NCI-H345 treated with DMSO at 0.1 percent for 48 hours (cell line): ENCODE measurements around the gene HPGDS.
"Not testable (repeated sequence)": the region's sequence is repeated elsewhere in the genome, so short reads cannot be mapped to it uniquely, and the experiment has no call there.

Source experiments
- DNase-seq: peaks from one replicate; lab custom pipeline; 2025; ENCODE audit not compliant: unreplicated experiment; lab: John Stamatoyannopoulos, UW

HPGDS gene

DNA sequence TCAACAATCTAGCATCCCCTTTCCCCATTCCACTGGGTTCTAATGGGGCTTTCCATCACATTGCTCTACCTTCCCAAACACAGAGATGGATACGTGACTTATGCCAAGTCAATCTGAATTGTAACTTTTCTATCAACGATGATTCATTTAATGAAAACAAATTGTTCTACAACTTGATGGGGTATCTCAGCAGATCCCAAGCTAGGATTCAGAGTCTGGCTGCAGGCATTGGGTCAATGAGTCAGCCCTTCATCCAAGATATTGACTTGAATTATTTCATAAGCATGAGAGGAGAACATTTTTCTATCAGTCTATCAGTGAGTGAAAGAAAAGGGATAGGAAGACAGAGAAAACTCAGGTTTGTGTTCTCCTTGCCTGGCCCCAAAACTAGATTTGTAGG lies 15.0 kb upstream of the HPGDS start:
- no peak for DNase-seq

GRCh38 chr4:94356444-94356843 lies 13.8 kb upstream of the HPGDS start:
- no peak for DNase-seq

DNA sequence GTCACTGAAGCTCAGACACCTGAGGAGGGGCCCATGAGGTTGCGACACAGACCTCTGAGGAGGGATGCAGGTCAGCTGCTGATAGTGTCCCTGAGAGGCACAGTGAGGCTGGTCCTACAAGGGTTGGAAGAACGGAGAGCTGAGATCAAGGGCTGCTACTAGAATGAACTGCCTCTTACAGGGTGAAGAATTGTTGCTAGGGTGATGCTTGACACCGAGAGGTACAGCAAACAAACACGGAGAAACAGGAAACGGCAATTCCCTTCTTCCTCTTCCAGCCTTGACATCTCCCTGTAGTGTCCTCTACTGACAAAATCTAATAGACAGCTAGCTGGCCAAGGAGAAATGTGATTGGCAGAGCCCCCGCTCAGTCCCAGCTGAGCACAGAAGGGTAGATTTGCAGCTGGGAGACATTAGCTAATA lies 11.8 kb upstream of the HPGDS start:
- no peak for DNase-seq

GRCh38 chr4:94352996-94353395 lies 10.4 kb upstream of the HPGDS start:
- no peak for DNase-seq

- no peak for DNase-seq
Observed at GRCh38 chr4:94352163-94352562, 9.5 kb upstream of the HPGDS start.

GRCh38 chr4:94351319-94351718 lies 8.7 kb upstream of the HPGDS start:
- no peak for DNase-seq

DNA sequence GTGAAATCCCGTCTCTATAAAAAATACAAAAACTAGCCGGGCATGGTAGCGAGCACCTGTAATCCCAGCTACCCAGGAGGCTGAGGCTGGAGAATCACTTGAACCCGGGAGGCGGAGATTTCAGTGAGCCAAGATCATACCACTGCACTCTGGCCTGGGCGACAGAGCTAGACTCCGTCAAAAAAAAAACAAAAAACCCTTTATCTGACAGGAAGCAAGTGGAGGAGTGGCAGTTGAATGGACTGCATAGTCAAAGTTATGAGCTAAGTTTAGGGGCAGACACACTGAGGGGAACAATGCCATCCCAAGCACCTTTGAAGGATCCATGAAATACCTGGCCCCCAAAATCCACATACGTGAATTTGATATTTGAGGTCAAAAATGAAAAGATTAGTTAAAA lies 7.5 kb upstream of the HPGDS start:
- DNase-seq, result no peak

DNA sequence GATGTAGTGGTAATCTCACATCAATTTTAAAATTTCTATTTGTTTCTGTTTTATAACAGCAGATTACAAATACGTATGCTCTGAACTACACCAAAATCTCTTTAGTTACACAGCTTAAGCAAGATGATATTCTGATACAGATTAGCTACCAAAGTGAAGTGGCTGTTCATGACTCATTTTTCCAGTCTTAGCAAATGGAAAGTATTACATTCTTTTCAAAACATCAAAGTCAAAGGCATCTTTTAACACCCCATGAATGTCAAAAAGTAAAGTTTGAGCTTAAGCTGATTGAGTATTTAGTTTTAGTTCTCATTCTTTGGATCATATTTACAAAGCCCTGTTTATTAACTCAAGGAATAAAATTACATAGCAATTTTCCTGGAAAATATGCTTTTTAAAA lies 6.6 kb upstream of the HPGDS start:
- no peak for DNase-seq

DNA sequence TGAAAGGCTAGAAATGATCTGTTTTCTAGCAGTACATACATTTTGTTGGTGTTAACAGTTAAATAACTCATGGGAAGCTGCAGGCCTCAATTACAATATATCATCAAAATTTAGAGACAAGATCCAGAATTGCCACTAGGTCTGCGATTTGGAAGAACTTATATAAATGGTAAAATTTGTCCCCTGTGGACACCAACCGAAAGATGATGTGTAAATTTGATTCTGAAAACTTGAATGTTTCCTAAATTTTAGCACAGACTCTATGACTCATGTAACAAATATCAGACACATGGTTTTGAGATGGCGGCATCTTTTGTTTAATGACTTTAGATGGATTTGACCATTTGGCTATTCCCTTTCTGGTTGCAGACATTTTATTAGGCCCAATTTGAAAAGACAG lies 6.0 kb upstream of the HPGDS start:
- DNase-seq, result no peak

DNA sequence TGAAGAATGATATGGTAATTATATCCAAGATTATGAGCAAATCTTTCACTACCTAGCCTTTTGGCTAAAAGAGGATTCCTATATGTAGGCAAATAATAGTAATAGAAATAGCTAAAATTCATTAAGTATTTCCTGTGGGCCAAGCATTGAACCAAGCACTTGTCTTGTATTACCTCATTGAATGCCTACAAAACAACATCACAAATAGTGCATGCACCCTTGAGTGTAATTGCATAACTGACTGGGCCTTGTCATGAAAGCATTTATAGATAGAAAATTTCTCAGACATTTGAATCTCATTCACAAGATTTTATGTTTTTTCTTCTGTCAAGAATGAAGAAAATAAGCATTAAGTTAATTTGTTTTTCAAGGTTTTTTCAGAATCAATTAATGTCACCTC lies 3.9 kb upstream of the HPGDS start:
- no peak for DNase-seq

DNA sequence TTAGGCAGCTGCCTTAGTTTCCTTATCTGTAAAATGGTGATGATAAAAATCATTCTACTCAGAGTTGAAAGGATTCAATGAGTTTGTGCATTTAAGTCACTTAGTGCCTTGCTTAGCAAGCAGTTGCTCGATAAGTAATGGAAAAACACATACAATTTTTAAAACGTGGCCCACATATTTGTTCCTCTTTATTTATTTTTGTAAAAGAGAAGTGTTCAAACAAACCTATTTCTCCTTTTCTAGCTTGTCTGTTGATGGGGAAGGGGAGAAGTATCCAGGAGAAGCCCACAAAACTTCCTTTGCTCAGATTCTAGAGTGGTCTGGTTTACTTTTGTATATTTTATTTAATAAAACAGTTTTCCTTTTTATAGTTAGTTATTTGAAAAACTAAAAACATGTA lies 3.3 kb upstream of the HPGDS start:
- DNase-seq, result no peak

- DNase-seq, result no peak
Observed at GRCh38 chr4:94345266-94345665, 2.6 kb upstream of the HPGDS start.

GRCh38 chr4:94344457-94344856 lies 1.8 kb upstream of the HPGDS start:
- no peak for DNase-seq

GRCh38 chr4:94341481-94342370 lies 910 bp downstream of the HPGDS start:
- DNase-seq, result no peak

- DNase-seq, result no peak
Observed at GRCh38 chr4:94339779-94340178, 2.9 kb downstream of the HPGDS start.

DNA sequence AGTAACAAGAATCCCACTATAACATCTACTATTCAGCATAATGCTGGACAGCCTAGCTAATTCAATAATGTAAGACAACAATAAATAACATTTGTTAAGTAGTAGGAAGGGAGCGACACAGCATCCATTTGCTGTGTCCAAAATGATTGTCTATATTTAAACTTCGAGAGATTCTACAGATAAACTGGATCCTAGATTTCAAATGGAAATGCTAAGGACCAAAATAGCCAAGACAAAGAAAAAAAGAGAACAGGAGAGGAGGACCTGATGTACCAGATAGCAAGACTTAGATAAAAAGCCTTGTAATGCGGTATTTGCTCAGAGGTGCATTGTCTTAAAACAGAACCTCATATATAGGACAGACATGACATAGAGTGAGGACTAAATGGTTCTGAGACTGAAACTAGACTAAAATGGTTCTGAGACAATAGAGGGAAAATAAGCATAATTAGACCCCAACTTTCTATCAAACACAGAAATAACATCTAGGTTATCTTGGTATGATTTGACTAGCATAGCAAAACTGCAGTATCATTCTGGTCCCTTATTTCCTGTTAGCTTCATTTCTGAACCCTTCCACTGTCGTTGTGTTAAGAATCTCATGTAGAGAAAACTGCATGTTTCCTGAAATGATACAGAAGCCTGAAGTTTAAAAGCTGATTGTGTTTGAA lies 3.8 kb downstream of the HPGDS start:
- DNase-seq, result no peak

DNA sequence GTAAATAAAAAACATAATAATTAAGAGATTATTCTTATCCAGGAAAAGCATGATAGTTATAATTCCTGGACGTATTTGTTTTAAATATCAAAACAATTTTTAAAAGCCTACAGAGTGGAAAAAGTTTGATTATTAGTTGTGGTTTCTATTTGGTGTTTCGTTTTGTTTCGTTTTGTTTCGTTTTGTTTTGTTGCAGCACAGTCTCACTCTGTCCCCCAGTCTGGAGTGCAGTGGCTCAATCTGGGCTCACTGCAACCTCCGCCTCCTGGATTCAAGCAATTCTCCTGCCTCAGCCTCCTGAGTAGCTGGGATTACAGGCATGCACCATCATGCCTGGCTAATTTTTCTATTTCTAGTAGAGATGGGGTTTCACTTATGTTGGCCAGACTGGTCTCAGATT lies 5.8 kb downstream of the HPGDS start:
- not testable (repeated sequence) for DNase-seq

GRCh38 chr4:94336303-94336702 lies 6.3 kb downstream of the HPGDS start:
- no peak for DNase-seq

GRCh38 chr4:94334962-94335361 lies 7.7 kb downstream of the HPGDS start:
- DNase-seq, result no peak

DNA sequence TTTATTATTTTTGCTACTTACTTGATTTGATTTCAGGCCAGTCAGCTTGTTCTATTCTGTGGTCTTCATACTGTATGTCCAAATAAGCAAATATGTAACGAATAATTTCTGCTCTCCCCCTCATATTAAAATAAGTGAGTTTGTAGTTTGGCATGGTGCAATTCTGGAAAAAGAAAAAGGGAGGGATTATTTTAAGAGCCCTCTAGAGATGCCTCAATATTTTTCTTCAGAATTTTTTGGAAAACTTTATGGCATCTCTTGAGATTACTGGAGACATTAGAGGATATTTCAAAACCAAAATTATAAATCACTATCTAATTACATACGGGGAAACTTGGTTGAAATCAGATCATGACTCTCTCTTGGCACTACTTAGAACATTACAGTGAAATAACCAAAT lies 8.2 kb downstream of the HPGDS start:
- no peak for DNase-seq

GRCh38 chr4:94333866-94334265 lies 8.8 kb downstream of the HPGDS start:
- no peak for DNase-seq

GRCh38 chr4:94332983-94333590 lies 9.5 kb downstream of the HPGDS start:
- DNase-seq, result no peak
